ENCODE data around the gene SSBP2.

SSBP2 gene

GRCh38 chr5:81389025-81389424 lies 361.9 kb downstream of the SSBP2 start:
- no peak for DNase-seq (ENCODE audit: low read depth)

GRCh38 chr5:81388169-81388568 lies 362.7 kb downstream of the SSBP2 start:
- DNase-seq (ENCODE audit: low read depth), result no peak

- no peak for DNase-seq (ENCODE audit: low read depth)
Observed at GRCh38 chr5:81383867-81384266, 367.0 kb downstream of the SSBP2 start.

GRCh38 chr5:81371354-81371876 lies 379.5 kb downstream of the SSBP2 start:
- DNase-seq (ENCODE audit: low read depth), result no peak

- no peak for DNase-seq (ENCODE audit: low read depth)
Observed at GRCh38 chr5:81370912-81371311, 380.0 kb downstream of the SSBP2 start.

GRCh38 chr5:81365541-81365940 lies 385.4 kb downstream of the SSBP2 start:
- no peak for DNase-seq (ENCODE audit: low read depth)

- DNase-seq (ENCODE audit: low read depth), result no peak
Observed at GRCh38 chr5:81363093-81363871, 387.6 kb downstream of the SSBP2 start.
